Activated naive CD8-positive, alpha-beta T cell treated with anti-CD3 and anti-CD28 coated beads, Interleukin-2, amount 50 U/mL, for 24 hours (primary cell): ENCODE results near the gene STIM1.
A peak's percentile ranks its signal among the peaks of the same experiment; 100 is the strongest.

Experiments used
- ATAC-seq: fragments of 150-1000 bp; cut with Tn5 transposase; one replicate; pipeline ENCODE4 v1.10.0; 2021
- DNase-seq: peaks from one replicate; pipeline ENCODE4 v3.0.0; 2021
- H3K27ac Mint-ChIP-seq: one replicate; pipeline ENCODE4 v1.8.0; 2021; ENCODE audit warnings: mild to moderate bottlenecking, mixed read lengths
- H3K27me3 Mint-ChIP-seq: one replicate; pipeline ENCODE4 v1.8.0; 2021; ENCODE audit warnings: mixed read lengths
- H3K36me3 Mint-ChIP-seq: one replicate; pipeline ENCODE4 v1.8.0; 2021; ENCODE audit warnings: low read depth, mixed read lengths
- H3K4me1 Mint-ChIP-seq: one replicate; pipeline ENCODE4 v1.8.0; 2021; ENCODE audit warnings: mixed read lengths
- H3K4me3 Mint-ChIP-seq: one replicate; pipeline ENCODE4 v1.8.0; 2021; ENCODE audit warnings: mild to moderate bottlenecking, moderate library complexity, mixed read lengths
- H3K9me3 Mint-ChIP-seq: one replicate; pipeline ENCODE4 v1.8.0; 2021; ENCODE audit warnings: mixed read lengths

STIM1 gene

GRCh38 chr11:3877364-3878257 lies 22.1 kb downstream of the STIM1 start:
- H3K4me1 Mint-ChIP-seq = peaks cover 83% of the 10 kb centered on the region
- no peaks in the 10 kb centered on the region for H3K27me3 Mint-ChIP-seq
- no peak for DNase-seq

GRCh38 chr11:3878258-3878584 lies 22.8 kb downstream of the STIM1 start:
- ATAC-seq (no peak), DNase-seq (no peak)
- no peak overlapping the region for H3K4me3 Mint-ChIP-seq
- H3K4me1 Mint-ChIP-seq = peaks cover 86% of the 10 kb centered on the region
- no peaks in the 10 kb centered on the region for H3K27me3 Mint-ChIP-seq
- H3K9me3 Mint-ChIP-seq = no peaks in the 10 kb centered on the region
- H3K36me3 Mint-ChIP-seq = peaks cover 2% of the 10 kb centered on the region
- H3K27ac Mint-ChIP-seq = peak overlapping the region; percentile 24

More at GRCh38 chr11:3877364-3878257, 22.1 kb downstream of the STIM1 start:
- no peak for ATAC-seq
- Mint-ChIP-seq H3K9me3 (no peaks in the 10 kb centered on the region), H3K4me3 (no peak overlapping the region), H3K27ac (peak overlapping the region; percentile 25), H3K36me3 (peaks cover 4% of the 10 kb centered on the region)

- H3K4me3 Mint-ChIP-seq = peak overlapping the region; percentile 3
- no peaks in the 10 kb centered on the region for H3K27me3 Mint-ChIP-seq
- H3K9me3 Mint-ChIP-seq = no peaks in the 10 kb centered on the region
- peak overlapping the region; percentile 88 for H3K27ac Mint-ChIP-seq
- peaks cover 2% of the 10 kb centered on the region for H3K36me3 Mint-ChIP-seq
- no peak for DNase-seq
- ATAC-seq = peak; percentile 73
- H3K4me1 Mint-ChIP-seq = peaks cover 88% of the 10 kb centered on the region
Measured at GRCh38 chr11:3879216-3879966, 23.9 kb downstream of the STIM1 start.

GRCh38 chr11:3879967-3880542 lies 24.6 kb downstream of the STIM1 start:
- peak overlapping the region; percentile 88 for H3K27ac Mint-ChIP-seq
- H3K9me3 Mint-ChIP-seq = no peaks in the 10 kb centered on the region
- DNase-seq (no peak), ATAC-seq (no peak)
- H3K27me3 Mint-ChIP-seq = no peaks in the 10 kb centered on the region
- peak overlapping the region; percentile 3 for H3K4me3 Mint-ChIP-seq
- peaks cover 2% of the 10 kb centered on the region for H3K36me3 Mint-ChIP-seq
- peaks cover 83% of the 10 kb centered on the region for H3K4me1 Mint-ChIP-seq

- peaks cover 79% of the 10 kb centered on the region for H3K4me1 Mint-ChIP-seq
- DNase-seq = no peak
- peak; percentile 38 for ATAC-seq
- peaks cover 2% of the 10 kb centered on the region for H3K36me3 Mint-ChIP-seq
- no peaks in the 10 kb centered on the region for H3K27me3 Mint-ChIP-seq
- H3K27ac Mint-ChIP-seq = peak overlapping the region; percentile 88
- H3K9me3 Mint-ChIP-seq = no peaks in the 10 kb centered on the region
- H3K4me3 Mint-ChIP-seq = no peak overlapping the region
Measured at GRCh38 chr11:3880724-3881123, 25.3 kb downstream of the STIM1 start.

- Mint-ChIP-seq H3K9me3 (no peaks in the 10 kb centered on the region), H3K4me1 (peaks cover 76% of the 10 kb centered on the region), H3K27ac (no peak overlapping the region), H3K4me3 (no peak overlapping the region), H3K36me3 (peaks cover 2% of the 10 kb centered on the region), H3K27me3 (no peaks in the 10 kb centered on the region)
- ATAC-seq = no peak
- DNase-seq = no peak
Measured at GRCh38 chr11:3882655-3883054, 27.2 kb downstream of the STIM1 start.

- no peaks in the 10 kb centered on the region for H3K27me3 Mint-ChIP-seq
- H3K36me3 Mint-ChIP-seq = no peaks in the 10 kb centered on the region
- H3K4me1 Mint-ChIP-seq = peaks cover 65% of the 10 kb centered on the region
- H3K4me3 Mint-ChIP-seq = no peak overlapping the region
- no peaks in the 10 kb centered on the region for H3K9me3 Mint-ChIP-seq
- DNase-seq (no peak), ATAC-seq (no peak)
- H3K27ac Mint-ChIP-seq = no peak overlapping the region
Measured at GRCh38 chr11:3885855-3886254, 30.4 kb downstream of the STIM1 start.

- Mint-ChIP-seq H3K9me3 (no peaks in the 10 kb centered on the region), H3K4me1 (peaks cover 66% of the 10 kb centered on the region), H3K27ac (no peak overlapping the region), H3K36me3 (peaks cover 2% of the 10 kb centered on the region), H3K4me3 (no peak overlapping the region), H3K27me3 (no peaks in the 10 kb centered on the region)
- ATAC-seq (no peak), DNase-seq (no peak)
Measured at GRCh38 chr11:3886985-3887384, 31.5 kb downstream of the STIM1 start.

- ATAC-seq = peak; percentile 40
- Mint-ChIP-seq H3K9me3 (no peaks in the 10 kb centered on the region), H3K4me3 (no peak overlapping the region), H3K27me3 (no peaks in the 10 kb centered on the region), H3K4me1 (peaks cover 67% of the 10 kb centered on the region), H3K27ac (no peak overlapping the region), H3K36me3 (peaks cover 8% of the 10 kb centered on the region)
- no peak for DNase-seq
Measured at GRCh38 chr11:3888876-3889275, 33.4 kb downstream of the STIM1 start.

- ATAC-seq (no peak), DNase-seq (no peak)
- no peaks in the 10 kb centered on the region for H3K9me3 Mint-ChIP-seq
- H3K36me3 Mint-ChIP-seq = peaks cover 8% of the 10 kb centered on the region
- no peak overlapping the region for H3K27ac Mint-ChIP-seq
- H3K27me3 Mint-ChIP-seq = no peaks in the 10 kb centered on the region
- H3K4me1 Mint-ChIP-seq = peaks cover 69% of the 10 kb centered on the region
- H3K4me3 Mint-ChIP-seq = no peak overlapping the region
Measured at GRCh38 chr11:3890014-3890413, 34.5 kb downstream of the STIM1 start.

- Mint-ChIP-seq H3K4me1 (peaks cover 71% of the 10 kb centered on the region), H3K4me3 (no peak overlapping the region), H3K9me3 (no peaks in the 10 kb centered on the region), H3K27me3 (no peaks in the 10 kb centered on the region), H3K27ac (no peak overlapping the region), H3K36me3 (peaks cover 8% of the 10 kb centered on the region)
- ATAC-seq = no peak
- no peak for DNase-seq
Measured at GRCh38 chr11:3890806-3891205, 35.3 kb downstream of the STIM1 start.

GRCh38 chr11:3891751-3892150 lies 36.3 kb downstream of the STIM1 start:
- ATAC-seq (no peak), DNase-seq (no peak)
- H3K27ac Mint-ChIP-seq = no peak overlapping the region
- H3K4me3 Mint-ChIP-seq = no peak overlapping the region
- no peaks in the 10 kb centered on the region for H3K27me3 Mint-ChIP-seq
- H3K36me3 Mint-ChIP-seq = peaks cover 12% of the 10 kb centered on the region
- peaks cover 70% of the 10 kb centered on the region for H3K4me1 Mint-ChIP-seq
- no peaks in the 10 kb centered on the region for H3K9me3 Mint-ChIP-seq

- Mint-ChIP-seq H3K4me3 (no peak overlapping the region), H3K36me3 (peaks cover 12% of the 10 kb centered on the region), H3K27ac (no peak overlapping the region), H3K4me1 (peaks cover 66% of the 10 kb centered on the region), H3K27me3 (no peaks in the 10 kb centered on the region), H3K9me3 (no peaks in the 10 kb centered on the region)
- DNase-seq (no peak), ATAC-seq (no peak)
Measured at GRCh38 chr11:3892156-3892555, 36.7 kb downstream of the STIM1 start.

- Mint-ChIP-seq H3K27ac (no peak overlapping the region), H3K9me3 (no peaks in the 10 kb centered on the region), H3K4me3 (no peak overlapping the region), H3K36me3 (peaks cover 12% of the 10 kb centered on the region), H3K27me3 (no peaks in the 10 kb centered on the region), H3K4me1 (peaks cover 58% of the 10 kb centered on the region)
- ATAC-seq (no peak), DNase-seq (no peak)
Measured at GRCh38 chr11:3893311-3893710, 37.8 kb downstream of the STIM1 start.
